ENCODE data around the gene SLC35B2.

The SLC35B2 gene

GRCh38 chr6:44301106-44301505 is 43.8 kb upstream of the SLC35B2 start:
- TF ChIP-seq CTCF (IDR thresholded peaks at IDR 0.05), result no peak

GRCh38 chr6:44300292-44300823 is 43.0 kb upstream of the SLC35B2 start:
- TF ChIP-seq CTCF (IDR thresholded peaks at IDR 0.05), result no peak

- TF ChIP-seq CTCF (IDR thresholded peaks at IDR 0.05), result no peak
These were observed 41.5 kb upstream of the SLC35B2 start for GRCh38 chr6:44298864-44299263.

GRCh38 chr6:44298055-44298803 is 40.9 kb upstream of the SLC35B2 start:
- no peak for TF ChIP-seq CTCF (IDR thresholded peaks at IDR 0.05)

GRCh38 chr6:44297063-44298038 is 40.0 kb upstream of the SLC35B2 start:
- no peak for TF ChIP-seq CTCF (IDR thresholded peaks at IDR 0.05)

- no peak for TF ChIP-seq CTCF (IDR thresholded peaks at IDR 0.05)
These were observed 37.8 kb upstream of the SLC35B2 start for GRCh38 chr6:44294832-44295791.
